Breast epithelium (tissue), 3 donors: Measurements from ENCODE around the gene CCDC33.

ENCODE experiments used
- POLR2A ChIP-seq: fragments of 450-650 bp; IDR thresholded peaks from one replicate; pipeline ENCODE4 v1.6.1; 2016; ENCODE audit warnings: antibody characterized with exemption, mild to moderate bottlenecking, moderate library complexity
- POLR2AphosphoS5 ChIP-seq, 3 donors: sonication (generic); formaldehyde crosslinking; IDR thresholded peaks; one replicate each; pipeline ENCODE4 v1.6.1; 2017; ENCODE audit warnings: antibody characterized with exemption in 3 of 3
- TF ChIP-seq, protein P1 (sequence below), 3 donors: fragments of 450-650 bp; IDR thresholded peaks; one replicate each; pipeline ENCODE4 v1.5.1; 2016 to 2017; ENCODE audit warnings: antibody characterized with exemption in 3 of 3, mild to moderate bottlenecking in 3 of 3, moderate library complexity in 3 of 3

DNA sequence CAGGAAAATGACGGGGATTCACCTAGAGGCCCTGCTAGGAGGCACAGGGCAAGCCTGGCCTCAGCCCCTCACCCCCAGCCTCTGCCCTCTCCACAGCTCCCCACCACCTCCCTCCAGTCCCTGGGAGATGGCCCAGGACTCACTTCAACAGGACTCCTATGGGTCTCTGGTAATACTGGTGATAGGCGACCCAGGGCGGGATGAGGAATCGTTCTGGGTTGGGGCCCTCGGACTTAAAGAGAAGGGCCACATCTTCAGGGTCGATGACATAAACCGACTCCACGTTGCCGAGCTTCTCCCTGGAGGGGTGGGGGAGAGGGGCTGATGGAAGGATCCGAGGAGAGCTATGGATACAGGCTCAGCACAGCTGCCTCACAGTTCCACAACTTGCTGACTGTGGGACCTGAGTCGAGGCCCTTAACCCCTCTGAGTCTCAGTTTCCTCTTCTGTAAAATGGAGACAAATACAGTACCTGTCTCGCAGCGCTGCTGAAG is 111.7 kb downstream of the CCDC33 start:
- TF ChIP-seq, protein P1, sequence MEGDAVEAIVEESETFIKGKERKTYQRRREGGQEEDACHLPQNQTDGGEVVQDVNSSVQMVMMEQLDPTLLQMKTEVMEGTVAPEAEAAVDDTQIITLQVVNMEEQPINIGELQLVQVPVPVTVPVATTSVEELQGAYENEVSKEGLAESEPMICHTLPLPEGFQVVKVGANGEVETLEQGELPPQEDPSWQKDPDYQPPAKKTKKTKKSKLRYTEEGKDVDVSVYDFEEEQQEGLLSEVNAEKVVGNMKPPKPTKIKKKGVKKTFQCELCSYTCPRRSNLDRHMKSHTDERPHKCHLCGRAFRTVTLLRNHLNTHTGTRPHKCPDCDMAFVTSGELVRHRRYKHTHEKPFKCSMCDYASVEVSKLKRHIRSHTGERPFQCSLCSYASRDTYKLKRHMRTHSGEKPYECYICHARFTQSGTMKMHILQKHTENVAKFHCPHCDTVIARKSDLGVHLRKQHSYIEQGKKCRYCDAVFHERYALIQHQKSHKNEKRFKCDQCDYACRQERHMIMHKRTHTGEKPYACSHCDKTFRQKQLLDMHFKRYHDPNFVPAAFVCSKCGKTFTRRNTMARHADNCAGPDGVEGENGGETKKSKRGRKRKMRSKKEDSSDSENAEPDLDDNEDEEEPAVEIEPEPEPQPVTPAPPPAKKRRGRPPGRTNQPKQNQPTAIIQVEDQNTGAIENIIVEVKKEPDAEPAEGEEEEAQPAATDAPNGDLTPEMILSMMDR (IDR thresholded peaks at IDR 0.05), result no peak
- TF ChIP-seq POLR2AphosphoS5 (IDR thresholded peaks at IDR 0.05) (no peak), POLR2A (no peak)
